CD4-positive, alpha-beta memory T cell (primary cell): ENCODE measurements around the gene RNFT2. TPM values are rescaled to one million over a fixed set of nuclear protein-coding genes. Genes with fewer than 3 reads are reported as not detected.

Experiments
- CTCF ChIA-PET: fragments of 350-600 bp; sonication (Branson Sonifier 250); formaldehyde crosslinking; loops from one replicate; lab custom pipeline; 2021; ENCODE audit warnings: inconsistent platforms; ENCODE audit not compliant: partially characterized antibody; lab: Charles Lee
- POLR2A ChIA-PET: fragments of 350-600 bp; sonication (Branson Sonifier 250); formaldehyde crosslinking; loops from one replicate; lab custom pipeline; 2021; ENCODE audit not compliant: partially characterized antibody; lab: Charles Lee
- DNase-seq, 5 donors: peaks; one replicate each; pipeline versions ENCODE4 v3.0.0 to v3.0.0-alpha.2; 2020 to 2022; ENCODE audit warnings: mixed read lengths in 1 of 5
- H3K27ac ChIP-seq: one replicate; pipeline ENCODE4 v1.7.0; 2013; ENCODE audit warnings: low read depth, low read length
- H3K27me3 ChIP-seq: 2 replicates; pipeline ENCODE4 v1.7.0; 2013; ENCODE audit warnings: mild to moderate bottlenecking, low read length, moderate library complexity; ENCODE audit not compliant: insufficient read depth
- H3K36me3 ChIP-seq: 2 replicates; pipeline ENCODE4 v1.7.0; 2013; ENCODE audit warnings: mild to moderate bottlenecking, low read length, moderate library complexity; ENCODE audit not compliant: insufficient read depth
- H3K4me1 ChIP-seq: 2 replicates; pipeline ENCODE4 v1.7.0; 2013; ENCODE audit warnings: mild to moderate bottlenecking, low read length, moderate library complexity; ENCODE audit not compliant: insufficient read depth
- H3K4me3 ChIP-seq, 2 donors: one replicate each; pipeline ENCODE4 v1.7.0; 2013; ENCODE audit warnings: low read length in 2 of 2, mild to moderate bottlenecking in 1 of 2
- H3K9me3 ChIP-seq, 2 donors: one replicate each; pipeline ENCODE4 v1.7.0; 2013; ENCODE audit warnings: low read length in 2 of 2, control low read depth in 1 of 2; ENCODE audit not compliant: control insufficient read depth in 1 of 2
- H3K27ac Mint-ChIP-seq, 7 donors: one replicate each; pipeline ENCODE4 v1.8.0; 2020 to 2021; ENCODE audit warnings: mixed read lengths in 7 of 7, mild to moderate bottlenecking in 6 of 7, inconsistent platforms in 3 of 7, moderate library complexity in 3 of 7
- H3K27me3 Mint-ChIP-seq, 2 donors: one replicate each; pipeline ENCODE4 v1.8.0; 2020 to 2021; ENCODE audit warnings: mixed read lengths in 2 of 2
- H3K36me3 Mint-ChIP-seq, 2 donors: one replicate each; pipeline ENCODE4 v1.8.0; 2020 to 2021; ENCODE audit warnings: mixed read lengths in 2 of 2, inconsistent platforms in 1 of 2, mild to moderate bottlenecking in 1 of 2
- H3K4me1 Mint-ChIP-seq, 4 donors: one replicate each; pipeline ENCODE4 v1.8.0; 2020 to 2021; ENCODE audit warnings: mixed read lengths in 4 of 4, mild to moderate bottlenecking in 1 of 4
- H3K4me3 Mint-ChIP-seq, 8 donors: one replicate each; pipeline ENCODE4 v1.8.0; 2020 to 2021; ENCODE audit warnings: mixed read lengths in 8 of 8, mild to moderate bottlenecking in 7 of 8, moderate library complexity in 6 of 8, inconsistent platforms in 3 of 8
- H3K9me3 Mint-ChIP-seq, 8 donors: one replicate each; pipeline ENCODE4 v1.8.0; 2020 to 2021; ENCODE audit warnings: mixed read lengths in 8 of 8, mild to moderate bottlenecking in 5 of 8, inconsistent platforms in 3 of 8, moderate library complexity in 1 of 8
- intact Hi-C: fragments of 100-400 bp; cut with micrococcal nuclease; formaldehyde crosslinking; loops from one replicate; pipeline ENCODE4 v1.15.1; 2023
- polyA plus RNA-seq, 2 donors: library from polyadenylated mRNA; unstranded; fragments of 300-500 nt; fragmentation: Illumina TruSeq; gene quantifications; one replicate each; pipeline ENCODE4 v1.2.3, GENCODE V29; 2021
- total RNA-seq, 2 experiments: library from RNA; stranded (reverse); gene quantifications; one replicate each; pipeline ENCODE4 v1.2.3, GENCODE V29; 2021

RNFT2 gene
- total and polyA plus RNA-seq, 4 experiments from 2014 or later, result 0.88 to 5.9 (median 3.1) TPM

- H3K4me1 Mint-ChIP-seq, result no peaks in the 10 kb centered on the region
- no peaks in the 10 kb centered on the region for H3K27me3 Mint-ChIP-seq
- intact Hi-C loops, result no loop called here
- peaks cover 0 to under 1% (median 0%) of the 10 kb centered on the region in 8 donors for H3K9me3 Mint-ChIP-seq
- no peak for DNase-seq
- CTCF ChIA-PET, result no interaction called here
- H3K4me1 ChIP-seq, result no peaks in the 10 kb centered on the region
- no peaks in the 10 kb centered on the region for H3K36me3 ChIP-seq
- H3K4me3 ChIP-seq, result no peak overlapping the region
- no peak overlapping the region for H3K27ac Mint-ChIP-seq
- H3K27me3 ChIP-seq, result no peaks in the 10 kb centered on the region
- peaks cover under 1 to 5% of the 10 kb centered on the region in 2 donors for H3K36me3 Mint-ChIP-seq
- POLR2A ChIA-PET, result no interaction called here
- no peak overlapping the region for H3K4me3 Mint-ChIP-seq
- H3K27ac ChIP-seq, result no peak overlapping the region
- no peaks in the 10 kb centered on the region for H3K9me3 ChIP-seq
These were observed 54.3 kb downstream of the RNFT2 start for GRCh38 chr12:116792403-116792802.

- ChIA-PET CTCF (no interaction called here), POLR2A (no interaction called here)
- no peaks in the 10 kb centered on the region for H3K27me3 Mint-ChIP-seq
- peaks cover 5 to 20% of the 10 kb centered on the region in 2 donors for H3K36me3 Mint-ChIP-seq
- no peaks in the 10 kb centered on the region for H3K27me3 ChIP-seq
- H3K9me3 Mint-ChIP-seq, result peaks cover 0 to 14% (median 10%) of the 10 kb centered on the region in 8 donors
- intact Hi-C loops, result no loop called here
- H3K4me3 Mint-ChIP-seq, result no peak overlapping the region
- no peak overlapping the region for H3K27ac ChIP-seq
- no peaks in the 10 kb centered on the region for H3K4me1 ChIP-seq
- no peaks in the 10 kb centered on the region for H3K36me3 ChIP-seq
- no peak overlapping the region for H3K4me3 ChIP-seq
- no peak for DNase-seq
- H3K27ac Mint-ChIP-seq, result no peak overlapping the region
- H3K9me3 ChIP-seq, result no peaks in the 10 kb centered on the region
- H3K4me1 Mint-ChIP-seq, result no peaks in the 10 kb centered on the region
These were observed 56.6 kb downstream of the RNFT2 start for GRCh38 chr12:116794725-116795124.

GRCh38 chr12:116797885-116798284 lies 59.8 kb downstream of the RNFT2 start:
- intact Hi-C loops, result no loop called here
- H3K9me3 Mint-ChIP-seq, result peaks cover 0 to 18% (median 13%) of the 10 kb centered on the region in 8 donors
- H3K27me3 Mint-ChIP-seq, result no peaks in the 10 kb centered on the region
- H3K4me1 ChIP-seq, result no peaks in the 10 kb centered on the region
- no peak overlapping the region for H3K27ac ChIP-seq
- no peaks in the 10 kb centered on the region for H3K36me3 ChIP-seq
- H3K27ac Mint-ChIP-seq, result no peak overlapping the region
- H3K27me3 ChIP-seq, result no peaks in the 10 kb centered on the region
- no peak for DNase-seq
- H3K4me3 Mint-ChIP-seq, result no peak overlapping the region
- no peaks in the 10 kb centered on the region for H3K4me1 Mint-ChIP-seq
- no peak overlapping the region for H3K4me3 ChIP-seq
- peaks cover 5 to 24% of the 10 kb centered on the region in 2 donors for H3K36me3 Mint-ChIP-seq
- CTCF ChIA-PET, result no interaction called here
- H3K9me3 ChIP-seq, result no peaks in the 10 kb centered on the region
- POLR2A ChIA-PET, result no interaction called here

GRCh38 chr12:116798719-116799118 lies 60.6 kb downstream of the RNFT2 start:
- ChIA-PET POLR2A (no interaction called here), CTCF (interaction anchor here (0.6 kb wide), 1 partner anchor 340 kb away, joined by 5 read pairs; no protein-coding TSS in a partner anchor)
- no peak overlapping the region for H3K27ac ChIP-seq
- no peaks in the 10 kb centered on the region for H3K36me3 ChIP-seq
- H3K4me3 ChIP-seq, result no peak overlapping the region
- Mint-ChIP-seq H3K27ac (no peak overlapping the region), H3K4me1 (no peaks in the 10 kb centered on the region), H3K27me3 (no peaks in the 10 kb centered on the region), H3K9me3 (peaks cover 0 to 18% (median 13%) of the 10 kb centered on the region in 8 donors), H3K36me3 (peaks cover 5 to 24% of the 10 kb centered on the region in 2 donors), H3K4me3 (no peak overlapping the region)
- no peak for DNase-seq
- intact Hi-C loops, result no loop called here
- H3K27me3 ChIP-seq, result no peaks in the 10 kb centered on the region
- no peaks in the 10 kb centered on the region for H3K9me3 ChIP-seq
- H3K4me1 ChIP-seq, result no peaks in the 10 kb centered on the region

GRCh38 chr12:116799955-116800354 lies 61.8 kb downstream of the RNFT2 start:
- no peak overlapping the region for H3K4me3 ChIP-seq
- ChIA-PET CTCF (no interaction called here), POLR2A (no interaction called here)
- H3K27me3 ChIP-seq, result no peaks in the 10 kb centered on the region
- H3K9me3 ChIP-seq, result no peaks in the 10 kb centered on the region
- Mint-ChIP-seq H3K9me3 (peaks cover 0 to 18% (median 13%) of the 10 kb centered on the region in 8 donors), H3K4me1 (no peaks in the 10 kb centered on the region), H3K36me3 (peaks cover 5 to 24% of the 10 kb centered on the region in 2 donors), H3K4me3 (no peak overlapping the region), H3K27ac (no peak overlapping the region), H3K27me3 (no peaks in the 10 kb centered on the region)
- H3K36me3 ChIP-seq, result no peaks in the 10 kb centered on the region
- no peaks in the 10 kb centered on the region for H3K4me1 ChIP-seq
- H3K27ac ChIP-seq, result no peak overlapping the region
- intact Hi-C loops, result no loop called here
- no peak for DNase-seq

- DNase-seq, result no peak
- Mint-ChIP-seq H3K9me3 (peaks cover 0 to 18% (median 13%) of the 10 kb centered on the region in 8 donors), H3K27me3 (no peaks in the 10 kb centered on the region), H3K27ac (no peak overlapping the region), H3K4me3 (no peak overlapping the region), H3K4me1 (no peaks in the 10 kb centered on the region), H3K36me3 (peaks cover 5 to 24% of the 10 kb centered on the region in 2 donors)
- ChIA-PET CTCF (no interaction called here), POLR2A (no interaction called here)
- H3K36me3 ChIP-seq, result no peaks in the 10 kb centered on the region
- no peaks in the 10 kb centered on the region for H3K4me1 ChIP-seq
- intact Hi-C loops, result no loop called here
- H3K27me3 ChIP-seq, result no peaks in the 10 kb centered on the region
- H3K4me3 ChIP-seq, result no peak overlapping the region
- H3K27ac ChIP-seq, result no peak overlapping the region
- H3K9me3 ChIP-seq, result no peaks in the 10 kb centered on the region
These were observed 62.8 kb downstream of the RNFT2 start for GRCh38 chr12:116800918-116801317.

- H3K4me3 ChIP-seq, result no peak overlapping the region
- H3K27ac Mint-ChIP-seq, result no peak overlapping the region
- no peaks in the 10 kb centered on the region for H3K27me3 Mint-ChIP-seq
- H3K36me3 ChIP-seq, result no peaks in the 10 kb centered on the region
- H3K4me1 ChIP-seq, result no peaks in the 10 kb centered on the region
- no peak for DNase-seq
- H3K4me3 Mint-ChIP-seq, result no peak overlapping the region
- peaks cover 5 to 19% of the 10 kb centered on the region in 2 donors for H3K36me3 Mint-ChIP-seq
- intact Hi-C loops, result no loop called here
- H3K4me1 Mint-ChIP-seq, result no peaks in the 10 kb centered on the region
- no peaks in the 10 kb centered on the region for H3K27me3 ChIP-seq
- ChIA-PET CTCF (no interaction called here), POLR2A (no interaction called here)
- peaks cover 0 to 18% (median 13%) of the 10 kb centered on the region in 8 donors for H3K9me3 Mint-ChIP-seq
- H3K27ac ChIP-seq, result no peak overlapping the region
- H3K9me3 ChIP-seq, result no peaks in the 10 kb centered on the region
These were observed 63.9 kb downstream of the RNFT2 start for GRCh38 chr12:116802018-116802417.
